ENCODE results near the gene EIF3K.

DNA sequence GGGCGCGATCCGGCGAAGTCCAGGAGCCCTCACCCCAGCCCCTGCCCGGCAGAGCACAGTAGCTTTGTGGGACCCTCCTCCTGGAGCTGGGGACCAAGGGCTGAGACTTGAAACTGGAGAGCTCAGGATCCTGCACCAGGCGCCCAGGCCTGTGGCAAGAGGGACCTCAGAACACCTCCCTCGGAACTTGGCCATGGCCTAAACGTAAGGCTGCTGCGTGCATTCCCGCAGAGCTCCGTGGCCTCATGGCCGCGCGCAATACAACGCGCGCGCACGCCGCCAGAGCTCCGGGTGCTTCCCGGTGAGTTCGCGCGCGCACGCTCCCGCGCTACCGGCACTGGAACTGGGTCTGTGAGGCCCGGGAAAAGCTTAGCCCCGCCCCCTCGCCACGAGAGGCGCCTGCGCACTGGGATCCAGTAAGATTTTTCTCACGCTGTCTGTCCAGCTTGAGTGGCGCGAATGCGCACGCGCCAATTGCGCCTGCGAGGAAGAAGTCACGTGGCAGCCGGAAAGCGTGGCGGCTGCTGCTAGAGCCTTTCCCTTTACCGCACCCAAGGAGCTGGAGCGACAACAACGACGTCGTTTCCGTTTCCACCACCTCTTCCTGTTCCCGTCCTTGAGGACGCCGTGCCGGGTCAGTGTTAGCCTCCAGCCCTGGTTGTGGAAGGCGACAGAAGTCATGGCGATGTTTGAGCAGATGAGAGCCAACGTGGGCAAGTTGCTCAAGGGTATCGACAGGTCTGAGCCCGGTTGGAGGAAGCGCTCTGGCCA is at the start of gene EIF3K:
- TF ChIP-seq, protein P1, sequence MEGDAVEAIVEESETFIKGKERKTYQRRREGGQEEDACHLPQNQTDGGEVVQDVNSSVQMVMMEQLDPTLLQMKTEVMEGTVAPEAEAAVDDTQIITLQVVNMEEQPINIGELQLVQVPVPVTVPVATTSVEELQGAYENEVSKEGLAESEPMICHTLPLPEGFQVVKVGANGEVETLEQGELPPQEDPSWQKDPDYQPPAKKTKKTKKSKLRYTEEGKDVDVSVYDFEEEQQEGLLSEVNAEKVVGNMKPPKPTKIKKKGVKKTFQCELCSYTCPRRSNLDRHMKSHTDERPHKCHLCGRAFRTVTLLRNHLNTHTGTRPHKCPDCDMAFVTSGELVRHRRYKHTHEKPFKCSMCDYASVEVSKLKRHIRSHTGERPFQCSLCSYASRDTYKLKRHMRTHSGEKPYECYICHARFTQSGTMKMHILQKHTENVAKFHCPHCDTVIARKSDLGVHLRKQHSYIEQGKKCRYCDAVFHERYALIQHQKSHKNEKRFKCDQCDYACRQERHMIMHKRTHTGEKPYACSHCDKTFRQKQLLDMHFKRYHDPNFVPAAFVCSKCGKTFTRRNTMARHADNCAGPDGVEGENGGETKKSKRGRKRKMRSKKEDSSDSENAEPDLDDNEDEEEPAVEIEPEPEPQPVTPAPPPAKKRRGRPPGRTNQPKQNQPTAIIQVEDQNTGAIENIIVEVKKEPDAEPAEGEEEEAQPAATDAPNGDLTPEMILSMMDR (IDR thresholded peaks at IDR 0.05), result no peak
- TF ChIP-seq TCF7L2 (IDR thresholded peaks at IDR 0.05; ENCODE audit: low read depth, low read length) (no peak), SIN3A (IDR thresholded peaks at IDR 0.05; ENCODE audit: borderline replicate concordance, insufficient read depth, low read depth, low read length) (no peak), POLR2AphosphoS5 (IDR thresholded peaks at IDR 0.05; ENCODE audit: low read depth, low read length) (no peak)
